ENCODE results near the gene CHRM2. TPM values are rescaled to one million over a fixed set of nuclear protein-coding genes. Genes with fewer than 3 reads are reported as not detected.

The CHRM2 gene
- total RNA-seq, 2 donors from 2014 or later = 0.30 to 6.1 TPM

DNA sequence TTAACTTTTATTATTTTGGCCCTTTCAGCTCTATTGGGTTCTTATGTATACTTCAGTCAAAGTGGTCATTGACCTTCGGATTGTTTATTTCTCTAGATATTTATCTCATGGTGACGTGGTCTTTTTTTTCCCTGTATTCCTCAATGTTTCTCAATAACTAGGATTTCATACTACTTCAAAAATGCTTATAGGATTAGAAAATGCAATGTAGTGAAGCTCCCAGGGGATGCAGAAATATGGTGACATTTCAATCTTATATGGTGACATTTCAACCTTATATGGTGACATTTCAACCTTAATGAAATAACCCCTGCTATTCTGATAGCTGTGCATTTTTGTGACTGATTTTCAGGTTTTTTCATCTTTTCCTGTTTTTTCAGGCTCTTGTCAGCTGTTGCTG, 51.4 kb downstream of the CHRM2 start:
- no peak for DNase-seq
- no peak overlapping the region for H3K27ac ChIP-seq
- H3K9ac ChIP-seq (ENCODE audit: low read depth in 2 of 2, low read length in 2 of 2) = no peak overlapping the region
- H3K4me1 ChIP-seq = no peaks in the 10 kb centered on the region
- no peaks in the 10 kb centered on the region for H3K9me3 ChIP-seq
- TF ChIP-seq, protein P1, sequence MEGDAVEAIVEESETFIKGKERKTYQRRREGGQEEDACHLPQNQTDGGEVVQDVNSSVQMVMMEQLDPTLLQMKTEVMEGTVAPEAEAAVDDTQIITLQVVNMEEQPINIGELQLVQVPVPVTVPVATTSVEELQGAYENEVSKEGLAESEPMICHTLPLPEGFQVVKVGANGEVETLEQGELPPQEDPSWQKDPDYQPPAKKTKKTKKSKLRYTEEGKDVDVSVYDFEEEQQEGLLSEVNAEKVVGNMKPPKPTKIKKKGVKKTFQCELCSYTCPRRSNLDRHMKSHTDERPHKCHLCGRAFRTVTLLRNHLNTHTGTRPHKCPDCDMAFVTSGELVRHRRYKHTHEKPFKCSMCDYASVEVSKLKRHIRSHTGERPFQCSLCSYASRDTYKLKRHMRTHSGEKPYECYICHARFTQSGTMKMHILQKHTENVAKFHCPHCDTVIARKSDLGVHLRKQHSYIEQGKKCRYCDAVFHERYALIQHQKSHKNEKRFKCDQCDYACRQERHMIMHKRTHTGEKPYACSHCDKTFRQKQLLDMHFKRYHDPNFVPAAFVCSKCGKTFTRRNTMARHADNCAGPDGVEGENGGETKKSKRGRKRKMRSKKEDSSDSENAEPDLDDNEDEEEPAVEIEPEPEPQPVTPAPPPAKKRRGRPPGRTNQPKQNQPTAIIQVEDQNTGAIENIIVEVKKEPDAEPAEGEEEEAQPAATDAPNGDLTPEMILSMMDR (IDR thresholded peaks at IDR 0.05) = no peak
- intact Hi-C loops (cut with DNase I) = no loop called here
- no peak overlapping the region for H3K4me3 ChIP-seq
- no peaks in the 10 kb centered on the region for H3K27me3 ChIP-seq
- no peaks in the 10 kb centered on the region for H3K36me3 ChIP-seq

DNA sequence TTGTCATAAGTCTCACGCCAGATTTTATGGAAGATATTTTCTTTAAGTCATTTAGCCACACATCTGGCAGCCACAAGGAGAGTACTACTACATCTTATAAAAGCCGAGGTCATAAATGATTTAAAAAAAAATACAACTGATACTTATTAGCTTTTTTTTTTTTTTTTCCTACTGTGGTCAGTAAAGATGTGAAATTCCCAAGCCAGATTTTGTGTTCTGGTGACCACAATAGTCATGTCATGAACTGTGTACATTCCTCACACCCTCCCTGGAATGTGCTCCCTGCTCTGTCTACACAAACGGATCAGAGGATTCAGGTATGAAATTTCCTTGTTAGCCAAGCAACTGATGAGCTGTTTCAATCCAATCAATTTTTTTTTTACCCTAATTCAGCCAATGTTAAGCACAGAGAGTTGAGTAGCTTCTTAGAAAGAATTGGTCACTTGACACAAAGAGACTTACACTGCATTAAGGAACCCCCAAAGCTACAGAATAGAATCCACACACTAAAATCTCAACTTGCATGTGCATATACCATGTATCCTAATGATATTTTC, 54.7 kb downstream of the CHRM2 start:
- Histone ChIP-seq H3K27me3 (no peaks in the 10 kb centered on the region), H3K36me3 (no peaks in the 10 kb centered on the region), H3K4me1 (no peaks in the 10 kb centered on the region), H3K4me3 (no peak overlapping the region), H3K9ac (ENCODE audit: low read depth in 2 of 2, low read length in 2 of 2) (no peak overlapping the region), H3K9me3 (no peaks in the 10 kb centered on the region), H3K27ac (no peak overlapping the region)
- intact Hi-C loops (cut with DNase I) = no loop called here
- TF ChIP-seq, protein P1 (IDR thresholded peaks at IDR 0.05) = no peak
- no peak for DNase-seq

DNA sequence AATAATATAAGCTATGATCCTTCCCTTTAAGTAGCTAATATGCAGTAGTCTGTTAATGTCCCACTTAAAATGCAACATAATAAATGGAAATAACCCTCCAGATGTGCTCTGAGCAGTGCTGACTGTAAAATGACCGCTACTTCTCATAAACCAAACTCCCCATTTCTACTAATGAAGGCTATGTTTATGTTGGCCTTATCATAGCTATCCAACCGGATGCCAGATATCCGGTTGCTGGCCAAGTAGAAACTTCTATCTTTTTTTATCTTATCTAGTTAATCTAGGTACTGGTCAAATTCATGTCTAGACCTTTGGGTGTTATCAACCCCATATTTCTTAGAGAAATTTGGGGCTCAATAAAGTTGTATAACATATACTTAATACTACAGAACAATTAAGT, 56.6 kb downstream of the CHRM2 start:
- intact Hi-C loops (cut with DNase I) = no loop called here
- DNase-seq = no peak
- Histone ChIP-seq H3K36me3 (no peaks in the 10 kb centered on the region), H3K27me3 (no peaks in the 10 kb centered on the region), H3K4me1 (no peaks in the 10 kb centered on the region), H3K4me3 (no peak overlapping the region), H3K27ac (no peak overlapping the region), H3K9ac (ENCODE audit: low read depth in 2 of 2, low read length in 2 of 2) (no peak overlapping the region), H3K9me3 (no peaks in the 10 kb centered on the region)
- TF ChIP-seq, protein P1 (IDR thresholded peaks at IDR 0.05) = no peak

DNA sequence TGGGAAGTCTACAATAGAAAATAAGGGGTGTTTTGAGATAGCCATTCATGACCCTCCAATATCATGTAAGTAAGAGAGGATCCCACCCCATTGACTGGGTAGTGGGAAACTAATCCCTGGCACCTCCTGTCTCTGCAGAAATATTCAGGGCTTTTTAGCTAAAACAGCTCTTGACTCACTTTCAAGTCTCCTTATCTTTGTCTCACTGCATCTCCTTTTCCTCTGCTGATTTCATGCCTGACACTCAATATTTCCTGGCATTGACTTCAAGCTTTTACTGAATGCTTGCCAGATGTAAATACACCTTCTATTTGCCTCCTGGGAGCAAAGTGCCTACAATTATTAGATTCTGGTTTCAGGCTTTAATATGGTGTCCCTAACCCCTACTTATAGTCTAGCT, 57.1 kb downstream of the CHRM2 start:
- Histone ChIP-seq H3K9ac (ENCODE audit: low read depth in 2 of 2, low read length in 2 of 2) (no peak overlapping the region), H3K4me3 (no peak overlapping the region), H3K9me3 (no peaks in the 10 kb centered on the region), H3K36me3 (no peaks in the 10 kb centered on the region), H3K27me3 (no peaks in the 10 kb centered on the region), H3K27ac (no peak overlapping the region), H3K4me1 (no peaks in the 10 kb centered on the region)
- intact Hi-C loops (cut with DNase I) = no loop called here
- TF ChIP-seq, protein P1 (IDR thresholded peaks at IDR 0.05) = no peak
- DNase-seq = no peak

- Histone ChIP-seq H3K9me3 (no peaks in the 10 kb centered on the region), H3K36me3 (no peaks in the 10 kb centered on the region), H3K9ac (ENCODE audit: low read depth in 2 of 2, low read length in 2 of 2) (no peak overlapping the region), H3K4me3 (no peak overlapping the region), H3K27ac (no peak overlapping the region), H3K4me1 (no peaks in the 10 kb centered on the region), H3K27me3 (no peaks in the 10 kb centered on the region)
- TF ChIP-seq, protein P1 (IDR thresholded peaks at IDR 0.05) = no peak
- DNase-seq = no peak
- intact Hi-C loops (cut with DNase I) = no loop called here
Measured at GRCh38 chr7:136931169-136931867, 62.9 kb downstream of the CHRM2 start.

Data from colonic mucosa (tissue), 4 donors.